Inflammatory macrophage (primary cell): ENCODE data around the gene GPATCH3.
"Not testable (repeated sequence)": the region's sequence is repeated elsewhere in the genome, so short reads cannot be mapped to it uniquely, and the experiment has no call there.

ENCODE experiments used
- DNase-seq, 2 donors: peaks; one replicate each; pipeline ENCODE4 v3.0.0-alpha.2; 2020 to 2022
- total RNA-seq, 18 experiments: gene quantifications; one replicate each; lab custom pipeline; 2026; ENCODE audit warnings: mixed read lengths in 6 of 18, inconsistent platforms in 2 of 18; lab: John Stamatoyannopoulos, UW

Gene GPATCH3
- total RNA-seq, result 6.5 to 20.0 (median 12.3) reads per million in 18 experiments

- peak; percentile 86 to 93 for DNase-seq
These were observed at the start of gene GPATCH3 for GRCh38 chr1:26900001-26900814. GPATCH3 (minus strand) TSS chr1:26900467; CDS start chr1:26900442, 25 bp downstream.

GRCh38 chr1:26949926-26950319, 49.7 kb upstream of the GPATCH3 start:
- DNase-seq, result no peak

DNA sequence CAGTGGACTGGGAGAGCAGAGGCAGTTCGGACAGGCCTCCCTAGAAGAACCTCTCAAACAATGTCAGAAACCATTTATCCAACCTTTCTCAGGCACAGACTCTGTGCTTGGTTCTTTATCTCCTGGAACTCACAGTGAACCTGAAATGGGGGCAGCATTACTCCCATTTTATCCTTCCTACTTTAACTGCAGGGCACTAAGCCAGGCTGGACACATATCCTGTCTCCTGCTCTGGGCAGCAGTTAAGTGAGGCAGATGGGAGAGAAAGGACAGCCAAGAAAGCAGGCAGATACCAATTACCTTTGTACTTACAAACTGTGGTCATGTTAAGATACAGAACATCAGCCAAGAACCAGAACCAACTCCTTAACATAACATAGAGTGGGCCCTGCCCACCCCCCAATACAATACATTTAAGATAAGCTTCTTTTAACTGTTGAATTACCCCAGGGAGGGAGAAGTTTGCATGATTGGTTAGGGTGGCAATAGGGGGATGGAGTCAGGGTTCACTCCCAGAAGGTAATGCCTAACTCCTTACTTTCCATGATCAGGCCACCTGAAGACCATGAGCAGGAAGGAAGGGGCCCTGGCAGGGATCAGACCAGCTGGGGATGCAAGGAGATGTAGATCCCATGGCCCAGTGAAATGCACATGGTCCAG, 49.1 kb upstream of the GPATCH3 start:
- DNase-seq, result no peak

GRCh38 chr1:26948725-26949057, 48.4 kb upstream of the GPATCH3 start:
- not testable (repeated sequence) for DNase-seq

GRCh38 chr1:26946270-26946669, 46.0 kb upstream of the GPATCH3 start:
- no peak for DNase-seq

- DNase-seq, result no peak
These were observed 45.5 kb upstream of the GPATCH3 start for GRCh38 chr1:26945728-26946127.

DNA sequence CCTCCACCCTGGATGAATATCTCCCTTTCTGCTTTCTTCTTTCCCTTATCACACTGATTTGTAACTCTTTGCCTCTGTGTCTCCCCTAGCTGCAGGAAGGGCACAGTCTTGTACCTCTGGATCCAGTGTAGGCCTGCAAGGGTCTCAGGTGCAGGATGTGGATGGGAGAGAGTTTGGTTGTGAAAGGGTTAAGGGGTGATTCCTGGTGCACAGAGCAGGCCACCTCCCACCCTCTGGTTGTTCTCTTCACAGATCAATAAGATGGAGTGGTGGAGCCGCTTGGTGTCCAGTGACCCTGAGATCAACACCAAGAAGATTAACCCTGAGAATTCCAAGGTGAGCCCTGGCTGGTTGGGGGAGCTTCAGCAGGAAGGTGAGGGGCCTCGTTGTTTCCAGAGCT, 44.9 kb upstream of the GPATCH3 start:
- no peak for DNase-seq

DNA sequence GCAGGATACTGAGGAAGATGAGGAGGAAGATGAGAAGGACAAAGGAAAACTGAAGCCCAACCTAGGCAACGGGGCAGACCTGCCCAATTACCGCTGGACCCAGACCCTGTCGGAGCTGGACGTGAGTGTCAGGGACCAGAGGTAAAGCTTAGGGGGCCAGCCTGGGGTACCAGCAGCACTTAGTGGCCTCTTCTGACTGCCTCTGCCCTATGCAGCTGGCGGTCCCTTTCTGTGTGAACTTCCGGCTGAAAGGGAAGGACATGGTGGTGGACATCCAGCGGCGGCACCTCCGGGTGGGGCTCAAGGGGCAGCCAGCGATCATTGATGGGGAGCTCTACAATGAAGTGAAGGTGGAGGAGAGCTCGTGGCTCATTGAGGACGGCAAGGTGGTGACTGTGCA, 42.4 kb upstream of the GPATCH3 start:
- DNase-seq, result no peak

- DNase-seq, result no peak
These were observed 41.0 kb upstream of the GPATCH3 start for GRCh38 chr1:26941311-26941710.

GRCh38 chr1:26938659-26939025, 38.4 kb upstream of the GPATCH3 start:
- no peak for DNase-seq

- DNase-seq, result peak; percentile 53 to 75
These were observed 37.9 kb upstream of the GPATCH3 start for GRCh38 chr1:26938004-26938658.

DNA sequence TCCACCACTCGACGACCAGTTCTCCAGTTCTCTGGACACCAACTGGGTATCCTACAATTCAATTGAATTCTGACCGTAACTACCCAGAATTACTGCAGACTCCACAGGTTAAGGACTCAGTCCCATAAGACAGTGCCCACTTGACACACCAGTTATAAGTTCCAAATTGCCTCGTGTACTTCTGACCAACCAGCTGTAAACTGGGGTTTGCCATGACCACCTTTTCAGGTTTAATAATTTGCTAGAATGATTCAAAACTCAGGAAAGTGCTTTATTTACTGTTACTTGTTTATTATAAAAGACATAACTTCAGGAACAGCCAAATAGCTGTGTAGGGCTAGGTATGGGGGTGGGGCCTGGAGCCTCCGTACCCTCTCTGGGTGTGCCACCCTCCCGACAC, 36.6 kb upstream of the GPATCH3 start:
- DNase-seq, result no peak

GRCh38 chr1:26932531-26932930, 32.3 kb upstream of the GPATCH3 start:
- peak; percentile 86 to 94 for DNase-seq

DNA sequence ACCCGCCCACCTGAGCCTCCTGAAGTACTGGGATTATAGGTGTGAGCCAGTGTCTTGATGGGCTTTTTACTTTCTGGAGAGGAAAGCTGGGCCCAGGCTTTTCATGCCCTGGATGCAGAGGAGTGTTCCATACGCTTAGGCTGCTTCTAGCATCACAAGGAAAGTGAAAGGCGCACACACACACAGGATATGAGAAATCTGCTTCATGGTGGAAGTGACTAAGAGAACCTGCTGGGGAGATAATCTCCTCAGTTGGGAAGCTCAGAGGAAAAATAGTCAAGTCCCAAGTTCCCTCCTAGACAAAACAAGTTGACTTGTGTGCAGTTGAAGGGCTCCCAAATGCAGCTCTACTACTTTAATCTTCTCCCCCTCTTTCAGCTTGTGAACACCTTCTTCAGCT, 23.4 kb upstream of the GPATCH3 start:
- DNase-seq, result no peak

GRCh38 chr1:26922901-26923300, 22.6 kb upstream of the GPATCH3 start:
- no peak for DNase-seq

GRCh38 chr1:26922431-26922729, 22.1 kb upstream of the GPATCH3 start:
- DNase-seq, result no peak

DNA sequence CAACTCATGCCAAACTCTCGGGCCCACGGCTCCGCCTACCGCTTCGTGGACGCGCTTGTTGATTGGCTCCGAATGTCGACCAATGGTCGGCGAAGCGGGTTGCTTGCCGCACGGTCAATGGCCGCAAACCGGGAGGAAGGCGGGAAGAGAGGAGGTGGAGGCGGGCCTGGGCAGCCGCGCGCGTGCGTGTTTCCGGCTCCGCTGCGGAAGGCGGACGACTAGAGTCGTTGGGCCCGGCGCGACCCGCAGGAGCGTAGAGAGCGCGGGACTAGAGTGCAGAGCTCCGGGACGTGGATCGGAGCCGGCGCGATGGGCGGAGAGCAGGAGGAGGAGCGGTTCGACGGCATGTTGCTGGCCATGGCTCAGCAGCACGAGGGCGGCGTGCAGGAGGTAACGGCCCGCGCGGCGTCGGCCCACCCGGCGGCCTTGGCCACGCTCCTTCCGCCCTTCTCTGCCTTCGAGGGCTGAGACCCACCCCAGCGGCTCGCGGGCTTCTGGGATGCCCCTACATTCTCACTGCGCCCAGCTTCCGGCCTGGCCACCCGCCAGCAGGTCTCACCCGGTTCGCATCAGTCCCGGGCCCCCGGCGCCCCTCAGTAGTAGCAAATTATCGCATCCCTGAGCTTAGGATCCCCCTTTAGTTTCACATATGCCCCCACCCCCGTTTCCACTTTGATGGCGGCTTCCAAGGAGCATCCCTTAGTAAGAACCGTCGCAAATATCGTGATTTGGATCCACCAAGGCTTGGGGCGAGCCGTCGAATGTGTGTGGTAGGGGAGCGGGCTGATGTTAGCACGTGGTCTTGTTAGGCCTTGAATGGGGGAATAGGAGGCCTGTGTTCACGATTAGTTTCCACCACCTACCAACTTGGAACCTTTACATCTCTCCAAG, 21.5 kb upstream of the GPATCH3 start, which contains the start of gene NUDC:
Gene NUDC, plus strand, starts transcription at position 204 of the 891 bp plus-strand sequence. Its CDS starts 106 bp downstream, at position 310.
- DNase-seq, result peak; percentile 98

DNA sequence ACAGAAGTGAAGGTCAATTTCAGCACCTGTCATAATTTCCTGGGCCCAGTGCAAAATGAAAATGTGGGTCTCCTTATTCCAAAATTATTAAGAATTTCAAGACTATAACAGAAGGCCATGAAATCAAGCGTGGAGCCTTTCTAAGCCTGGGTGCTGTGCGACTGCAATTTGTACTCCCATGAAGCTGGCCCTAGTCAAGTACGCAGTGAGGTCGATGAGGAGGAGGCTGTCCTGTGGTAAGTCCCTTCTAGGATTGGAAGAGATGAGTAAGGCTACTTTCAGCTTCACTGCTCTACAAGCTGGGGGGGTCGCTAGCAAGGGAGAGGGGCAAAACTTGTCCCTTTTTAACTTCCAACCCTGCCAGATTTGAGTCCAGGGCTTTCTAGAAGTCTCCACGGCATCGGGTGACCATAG, 20.9 kb upstream of the GPATCH3 start:
- DNase-seq, result no peak

GRCh38 chr1:26915204-26915842, 15.1 kb upstream of the GPATCH3 start:
- DNase-seq, result no peak

DNA sequence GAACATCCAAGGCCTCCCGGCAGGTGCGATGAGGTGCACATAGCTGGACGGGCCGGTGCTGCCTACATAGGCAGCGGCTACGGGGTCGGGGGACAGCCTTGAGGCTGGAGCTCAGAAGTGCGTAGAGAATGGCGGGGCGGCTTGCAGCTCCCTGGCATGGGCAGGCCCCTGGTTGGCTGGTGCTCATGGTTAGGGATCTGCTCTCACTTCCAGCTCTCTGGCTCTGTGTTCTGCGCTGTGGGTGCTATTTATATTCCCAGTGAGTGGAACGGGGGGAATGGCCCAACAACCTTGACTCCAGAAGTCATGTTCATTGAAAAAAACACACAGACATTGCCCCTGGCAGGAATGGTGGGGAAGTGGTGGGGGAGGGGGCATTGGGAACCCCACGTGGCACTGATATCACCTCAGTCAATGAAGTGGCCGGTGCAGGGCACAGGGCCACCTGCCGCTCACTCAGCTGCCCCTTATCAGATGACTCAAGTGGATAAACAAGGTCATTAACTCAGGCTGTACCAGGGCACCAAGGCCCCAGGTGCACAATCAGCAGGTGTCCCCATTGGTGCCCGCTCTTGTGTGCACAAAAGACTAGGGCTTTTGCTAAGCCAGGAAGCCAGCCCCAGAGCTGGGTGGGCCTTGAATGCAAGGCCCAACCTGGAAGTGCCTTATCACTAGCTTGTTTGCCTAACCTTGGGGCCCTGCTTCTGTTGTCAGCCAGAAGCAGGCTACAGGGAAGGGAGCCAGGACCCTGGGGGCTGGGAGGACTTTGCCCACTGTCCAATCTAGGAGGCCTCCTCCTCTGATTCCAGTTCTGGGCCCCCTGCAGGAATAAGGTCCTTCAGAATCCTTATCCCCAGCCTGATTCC, 13.7 kb upstream of the GPATCH3 start, which contains the start of gene NR0B2:
Gene NR0B2, minus strand, starts transcription at position 222 of the 866 bp plus-strand sequence. Its CDS starts 35 bp downstream, at position 187.
- no peak for DNase-seq

DNA sequence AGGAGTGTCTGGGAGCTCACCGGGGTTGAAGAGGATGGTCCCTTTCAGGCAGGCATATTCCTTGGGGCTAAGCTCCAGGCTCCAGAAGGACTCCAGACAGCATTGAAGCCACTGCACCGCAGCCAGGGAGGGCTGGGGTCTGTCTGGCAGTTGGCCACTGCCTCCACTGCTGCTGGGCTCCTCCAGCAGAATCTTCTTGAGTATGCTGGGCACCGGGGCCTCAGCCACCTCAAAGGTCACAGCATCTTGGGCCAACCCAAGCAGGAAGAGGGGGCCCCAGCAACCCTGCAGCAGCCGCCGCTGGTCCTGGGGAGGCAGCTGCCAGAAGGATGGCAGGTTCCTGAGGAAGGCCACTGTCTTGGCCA, 13.1 kb upstream of the GPATCH3 start:
- no peak for DNase-seq
